ENCODE data around the gene KIR3DL2. TPM values are rescaled to one million over a fixed set of nuclear protein-coding genes. Genes with fewer than 3 reads are reported as not detected.
"Not testable (repeated sequence)": the region's sequence is repeated elsewhere in the genome, so short reads cannot be mapped to it uniquely, and the experiment has no call there.

KIR3DL2 gene
- total RNA-seq = under 1 TPM; 0.27 to 0.48 TPM

DNA sequence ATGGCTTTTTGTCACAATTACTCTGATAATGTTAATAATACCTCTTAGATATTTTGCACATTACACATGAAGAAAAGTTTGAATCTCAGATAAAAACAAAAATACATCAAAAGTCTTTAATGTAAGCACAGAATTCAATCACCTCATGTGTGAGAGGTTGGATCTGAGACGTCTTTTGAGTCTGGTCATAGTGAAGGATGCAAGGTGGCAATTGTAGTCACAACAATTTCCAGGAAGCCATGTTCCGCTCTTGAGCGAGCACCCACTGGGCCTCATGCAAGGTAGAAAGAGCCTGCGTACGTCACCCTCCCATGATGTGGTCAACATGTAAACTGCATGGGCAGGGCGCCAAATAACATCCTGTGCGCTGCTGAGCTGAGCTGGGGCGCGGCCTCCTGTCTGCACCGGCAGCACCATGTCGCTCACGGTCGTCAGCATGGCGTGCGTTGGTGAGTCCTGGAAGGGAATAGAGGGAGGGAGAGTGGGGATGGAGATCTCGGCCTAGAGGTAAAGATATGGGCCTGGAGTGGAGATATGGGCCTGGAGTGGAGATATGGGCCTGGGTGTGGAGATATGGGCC is at the start of gene KIR3DL2:
Gene KIR3DL2, plus strand, starts transcription at position 383 of the 580 bp plus-strand sequence. Its CDS starts 33 bp downstream, at position 416.
- DNase-seq; CTCF ChIA-PET; H3K4me1 Mint-ChIP-seq (ENCODE audit: low read depth); intact Hi-C loops (cut with micrococcal nuclease); H3K36me3 Mint-ChIP-seq; POLR2A ChIA-PET; H3K4me3 Mint-ChIP-seq; H3K27me3 Mint-ChIP-seq; H3K9me3 Mint-ChIP-seq: not testable (repeated sequence)
- H3K27ac Mint-ChIP-seq = peak within 1 kb of the TSS; percentile 46

DNA sequence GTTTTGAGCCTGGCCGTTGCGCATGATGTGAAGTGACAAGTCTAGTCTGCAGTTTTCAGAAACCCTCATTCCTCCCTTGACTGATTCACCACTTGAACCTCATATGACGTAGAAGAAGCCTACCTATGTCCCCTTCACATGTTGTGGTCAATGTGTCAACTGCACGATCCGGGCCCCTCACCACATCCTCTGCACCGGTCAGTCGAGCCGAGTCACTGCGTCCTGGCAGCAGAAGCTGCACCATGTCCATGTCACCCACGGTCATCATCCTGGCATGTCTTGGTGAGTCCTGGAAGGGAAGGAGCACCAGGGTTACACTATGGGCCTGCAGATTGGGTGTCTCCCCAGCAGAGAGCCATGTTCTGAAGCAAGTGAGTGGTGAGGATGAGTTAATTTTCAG is 46.8 kb upstream of the KIR3DL2 start, which contains the start of gene KIR2DL4:
Gene KIR2DL4, plus strand, starts transcription at position 201 of the 400 bp plus-strand sequence. Its CDS starts 42 bp downstream, at position 243.
- Mint-ChIP-seq H3K36me3 (no peaks in the 10 kb centered on the region), H3K9me3 (no peaks in the 10 kb centered on the region), H3K27ac (no peak within 1 kb of the TSS), H3K4me3 (no peak within 1 kb of the TSS), H3K27me3 (peaks cover 6% of the 10 kb centered on the region), H3K4me1 (ENCODE audit: low read depth) (no peaks in the 10 kb centered on the region)
- intact Hi-C loops (cut with micrococcal nuclease) = no loop called here
- ChIA-PET CTCF (no interaction called here), POLR2A (no interaction called here)
- no peak for DNase-seq

DNA sequence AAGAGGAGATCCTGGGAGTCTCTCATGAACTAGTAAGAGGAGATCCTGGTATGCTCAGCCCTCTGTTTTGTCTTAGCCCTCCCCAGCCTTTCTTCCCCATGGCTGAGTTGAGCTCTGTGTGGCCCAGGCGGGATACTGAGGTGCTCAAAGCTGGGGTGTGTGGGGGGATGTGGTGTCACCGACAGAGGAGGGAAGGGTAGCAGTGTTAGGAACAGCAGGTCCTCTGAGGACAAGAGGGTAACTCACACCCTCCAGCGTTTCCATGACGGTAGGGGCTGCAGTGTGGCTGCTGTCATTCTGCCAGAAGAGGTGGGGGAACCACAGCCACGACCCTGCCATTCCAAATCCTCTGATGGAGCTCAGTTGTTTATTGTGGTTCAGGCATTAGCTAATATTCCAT is 46.1 kb upstream of the KIR3DL2 start:
- POLR2A ChIA-PET = no interaction called here
- Mint-ChIP-seq H3K27me3 (peaks cover 6% of the 10 kb centered on the region), H3K9me3 (no peaks in the 10 kb centered on the region), H3K27ac (no peak overlapping the region), H3K4me3 (no peak overlapping the region), H3K36me3 (no peaks in the 10 kb centered on the region), H3K4me1 (ENCODE audit: low read depth) (no peaks in the 10 kb centered on the region)
- CTCF ChIA-PET = no interaction called here
- intact Hi-C loops (cut with micrococcal nuclease) = no loop called here
- no peak for DNase-seq

DNA sequence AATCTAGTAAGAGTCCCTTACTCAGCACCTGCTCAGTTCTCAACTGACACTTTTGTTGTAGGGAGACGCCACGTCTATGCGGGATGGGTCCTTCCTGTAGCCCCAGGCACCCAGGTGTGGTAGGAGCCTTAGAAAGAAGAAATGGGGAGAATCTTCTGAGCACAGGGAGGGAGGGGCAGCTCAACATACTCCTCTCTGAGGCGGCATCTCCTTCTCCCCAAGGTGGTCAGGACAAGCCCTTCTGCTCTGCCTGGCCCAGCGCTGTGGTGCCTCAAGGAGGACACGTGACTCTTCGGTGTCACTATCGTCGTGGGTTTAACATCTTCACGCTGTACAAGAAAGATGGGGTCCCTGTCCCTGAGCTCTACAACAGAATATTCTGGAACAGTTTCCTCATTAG is 45.7 kb upstream of the KIR3DL2 start:
- H3K4me3 Mint-ChIP-seq = no peak overlapping the region
- H3K9me3 Mint-ChIP-seq = no peaks in the 10 kb centered on the region
- ChIA-PET CTCF (no interaction called here), POLR2A (no interaction called here)
- intact Hi-C loops (cut with micrococcal nuclease) = no loop called here
- H3K27ac Mint-ChIP-seq = no peak overlapping the region
- no peak for DNase-seq
- H3K4me1 Mint-ChIP-seq (ENCODE audit: low read depth) = no peaks in the 10 kb centered on the region
- H3K36me3 Mint-ChIP-seq = no peaks in the 10 kb centered on the region
- H3K27me3 Mint-ChIP-seq = peaks cover 4% of the 10 kb centered on the region

DNA sequence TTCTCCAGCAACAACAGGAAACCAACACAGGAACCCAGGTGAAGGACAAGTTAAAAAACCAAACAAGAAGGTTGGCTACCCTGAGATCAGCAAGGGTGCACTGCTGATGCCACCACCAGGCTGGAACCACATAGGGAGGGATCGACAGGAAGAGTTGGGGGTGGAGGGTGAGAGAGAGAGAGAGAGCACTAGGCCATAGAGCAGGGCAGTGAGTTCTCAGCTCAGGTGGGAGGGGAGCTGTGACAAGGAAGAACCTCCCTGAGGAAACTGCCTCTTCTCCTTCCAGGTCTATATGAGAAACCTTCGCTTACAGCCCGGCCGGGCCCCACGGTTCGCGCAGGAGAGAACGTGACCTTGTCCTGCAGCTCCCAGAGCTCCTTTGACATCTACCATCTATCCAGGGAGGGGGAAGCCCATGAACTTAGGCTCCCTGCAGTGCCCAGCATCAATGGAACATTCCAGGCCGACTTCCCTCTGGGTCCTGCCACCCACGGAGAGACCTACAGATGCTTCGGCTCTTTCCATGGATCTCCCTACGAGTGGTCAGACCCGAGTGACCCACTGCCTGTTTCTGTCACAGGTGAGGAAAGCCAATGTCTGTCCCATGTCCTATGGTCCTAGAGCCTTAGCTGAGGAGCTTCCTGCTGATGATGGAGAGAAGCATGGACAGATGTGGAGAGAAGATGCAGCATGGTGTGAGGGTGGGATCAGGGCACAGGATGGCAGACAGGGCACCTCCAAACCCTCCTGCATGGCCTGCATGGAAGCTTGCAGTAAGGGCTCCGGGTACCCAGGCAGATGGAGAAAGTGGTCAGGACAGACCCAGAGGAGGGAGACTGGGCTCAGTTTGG is 44.4 kb upstream of the KIR3DL2 start:
- POLR2A ChIA-PET = no interaction called here
- Mint-ChIP-seq H3K4me1 (ENCODE audit: low read depth) (no peaks in the 10 kb centered on the region), H3K36me3 (no peaks in the 10 kb centered on the region), H3K4me3 (no peak overlapping the region), H3K27ac (no peak overlapping the region), H3K27me3 (peaks cover 9% of the 10 kb centered on the region), H3K9me3 (no peaks in the 10 kb centered on the region)
- CTCF ChIA-PET = no interaction called here
- DNase-seq = no peak
- intact Hi-C loops (cut with micrococcal nuclease) = no loop called here

DNA sequence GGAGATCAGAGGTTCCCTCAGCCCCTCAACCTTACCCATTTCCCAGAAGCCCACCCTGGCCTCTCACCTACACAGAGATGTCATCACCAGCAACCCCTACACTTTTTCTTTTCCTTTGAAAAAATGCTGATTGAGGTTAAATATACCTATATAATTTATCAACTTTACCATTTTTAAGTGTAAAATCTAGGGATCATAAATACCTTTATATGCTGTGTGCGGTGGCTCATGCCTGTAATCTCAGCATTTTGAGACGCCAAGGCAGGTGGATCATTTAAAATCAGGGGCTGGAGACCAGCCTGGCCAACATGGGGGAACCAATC is 43.8 kb upstream of the KIR3DL2 start:
- ChIA-PET CTCF (no interaction called here), POLR2A (no interaction called here)
- Mint-ChIP-seq H3K27me3 (peaks cover 9% of the 10 kb centered on the region), H3K9me3 (no peaks in the 10 kb centered on the region), H3K27ac (no peak overlapping the region), H3K4me1 (ENCODE audit: low read depth) (no peaks in the 10 kb centered on the region), H3K36me3 (no peaks in the 10 kb centered on the region), H3K4me3 (no peak overlapping the region)
- no peak for DNase-seq
- intact Hi-C loops (cut with micrococcal nuclease) = no loop called here

DNA sequence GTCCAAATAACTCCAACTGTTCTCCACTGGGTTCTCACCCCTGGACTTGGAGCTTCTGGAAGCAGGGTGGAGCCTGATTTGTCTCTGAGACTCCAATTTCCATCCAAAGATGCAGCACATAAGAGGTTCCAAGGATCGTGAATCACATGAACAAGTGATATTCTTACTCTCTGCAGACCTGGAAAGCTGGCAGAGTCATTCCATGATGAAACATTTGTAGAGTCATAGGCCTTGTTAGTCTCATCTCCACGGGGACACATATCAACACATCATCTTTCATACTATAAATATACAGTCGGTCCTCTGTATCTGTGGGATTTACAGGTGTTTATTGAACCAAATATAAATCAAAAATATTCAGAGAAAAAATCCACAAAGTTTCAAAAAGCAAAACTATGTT is 35.7 kb upstream of the KIR3DL2 start:
- H3K36me3 Mint-ChIP-seq; DNase-seq; H3K9me3 Mint-ChIP-seq; H3K27ac Mint-ChIP-seq; CTCF ChIA-PET; H3K4me1 Mint-ChIP-seq (ENCODE audit: low read depth); intact Hi-C loops (cut with micrococcal nuclease); POLR2A ChIA-PET; H3K4me3 Mint-ChIP-seq: not testable (repeated sequence)
- peaks cover 12% of the 10 kb centered on the region for H3K27me3 Mint-ChIP-seq

DNA sequence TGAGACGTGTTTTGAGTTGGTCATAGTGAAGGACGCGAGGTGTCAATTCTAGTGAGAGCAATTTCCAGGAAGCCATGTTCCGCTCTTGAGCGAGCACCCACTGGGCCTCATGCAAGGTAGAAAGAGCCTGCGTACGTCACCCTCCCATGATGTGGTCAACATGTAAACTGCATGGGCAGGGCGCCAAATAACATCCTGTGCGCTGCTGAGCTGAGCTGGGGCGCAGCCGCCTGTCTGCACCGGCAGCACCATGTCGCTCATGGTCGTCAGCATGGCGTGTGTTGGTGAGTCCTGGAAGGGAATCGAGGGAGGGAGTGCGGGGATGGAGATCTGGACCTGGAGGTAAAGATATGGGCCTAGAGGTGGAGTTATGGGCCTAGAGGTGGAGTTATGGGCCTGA is 34.0 kb upstream of the KIR3DL2 start, which contains the start of gene KIR3DL1:
Gene KIR3DL1, plus strand, starts transcription at position 218 of the 400 bp plus-strand sequence.
- intact Hi-C loops (cut with micrococcal nuclease); H3K4me1 Mint-ChIP-seq (ENCODE audit: low read depth); POLR2A ChIA-PET; CTCF ChIA-PET; H3K36me3 Mint-ChIP-seq; H3K9me3 Mint-ChIP-seq; H3K27me3 Mint-ChIP-seq; H3K4me3 Mint-ChIP-seq; DNase-seq; H3K27ac Mint-ChIP-seq: not testable (repeated sequence)

DNA sequence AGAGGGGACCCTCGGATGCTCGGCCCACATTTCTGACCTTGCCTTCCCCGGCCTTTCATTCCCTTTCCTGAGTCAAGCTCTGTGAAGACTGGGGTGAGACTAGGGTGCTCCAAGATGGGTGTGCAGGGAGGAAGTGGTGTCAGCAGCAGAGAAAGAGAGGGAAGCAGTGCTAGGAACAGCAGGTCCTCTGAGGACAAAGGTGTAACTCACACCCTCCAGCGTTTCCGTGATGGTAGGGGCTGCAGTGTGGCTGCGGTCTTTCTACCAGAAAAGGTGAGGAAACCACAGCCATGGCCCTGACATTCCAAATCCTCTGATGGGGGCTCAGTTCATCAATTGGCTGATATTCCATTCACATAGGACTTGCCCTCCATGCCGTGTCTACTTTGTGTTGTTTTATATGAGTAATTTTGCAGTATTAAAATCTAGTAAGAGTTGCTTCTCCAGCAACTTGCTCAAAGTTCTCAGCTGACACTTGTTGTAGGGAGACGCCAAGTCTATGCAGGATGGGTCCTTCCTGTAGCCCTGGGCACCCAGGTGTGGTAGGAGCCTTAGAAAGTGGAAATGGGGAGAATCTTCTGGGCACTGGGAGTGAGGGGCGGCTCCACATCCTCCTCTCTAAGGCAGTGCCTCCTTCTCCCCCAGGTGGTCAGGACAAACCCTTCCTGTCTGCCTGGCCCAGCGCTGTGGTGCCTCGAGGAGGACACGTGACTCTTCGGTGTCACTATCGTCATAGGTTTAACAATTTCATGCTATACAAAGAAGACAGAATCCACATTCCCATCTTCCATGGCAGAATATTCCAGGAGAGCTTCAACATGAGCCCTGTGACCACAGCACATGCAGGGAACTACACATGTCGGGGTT is 32.3 kb upstream of the KIR3DL2 start:
- no peaks in the 10 kb centered on the region for H3K9me3 Mint-ChIP-seq
- no peak overlapping the region for H3K27ac Mint-ChIP-seq
- no peak overlapping the region for H3K4me3 Mint-ChIP-seq
- POLR2A ChIA-PET = no interaction called here
- H3K4me1 Mint-ChIP-seq (ENCODE audit: low read depth) = no peaks in the 10 kb centered on the region
- no peak for DNase-seq
- CTCF ChIA-PET = no interaction called here
- peaks cover 7% of the 10 kb centered on the region for H3K27me3 Mint-ChIP-seq
- intact Hi-C loops (cut with micrococcal nuclease) = no loop called here
- H3K36me3 Mint-ChIP-seq = no peaks in the 10 kb centered on the region

DNA sequence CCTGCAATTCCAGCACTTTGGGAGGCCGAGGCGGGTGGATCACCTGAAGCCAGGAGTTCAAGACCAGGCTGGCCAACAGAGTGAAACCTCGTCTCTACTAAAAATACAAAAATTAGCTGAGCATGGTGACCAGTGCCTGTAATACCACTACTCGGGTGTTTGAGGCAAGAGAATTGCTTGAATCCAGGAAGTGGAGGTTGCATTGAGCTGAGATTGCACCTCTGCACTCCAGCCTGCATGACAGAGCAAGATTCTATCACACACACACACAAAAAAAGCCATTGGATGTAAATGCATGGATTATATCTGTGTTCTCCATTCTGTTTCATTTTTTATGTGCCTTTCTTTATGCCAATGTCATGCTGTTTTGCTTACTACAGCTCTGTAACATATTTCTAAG is 25.8 kb upstream of the KIR3DL2 start:
- H3K27ac Mint-ChIP-seq; intact Hi-C loops (cut with micrococcal nuclease); H3K27me3 Mint-ChIP-seq; H3K4me1 Mint-ChIP-seq (ENCODE audit: low read depth); H3K4me3 Mint-ChIP-seq; POLR2A ChIA-PET; H3K9me3 Mint-ChIP-seq; DNase-seq; H3K36me3 Mint-ChIP-seq; CTCF ChIA-PET: not testable (repeated sequence)

DNA sequence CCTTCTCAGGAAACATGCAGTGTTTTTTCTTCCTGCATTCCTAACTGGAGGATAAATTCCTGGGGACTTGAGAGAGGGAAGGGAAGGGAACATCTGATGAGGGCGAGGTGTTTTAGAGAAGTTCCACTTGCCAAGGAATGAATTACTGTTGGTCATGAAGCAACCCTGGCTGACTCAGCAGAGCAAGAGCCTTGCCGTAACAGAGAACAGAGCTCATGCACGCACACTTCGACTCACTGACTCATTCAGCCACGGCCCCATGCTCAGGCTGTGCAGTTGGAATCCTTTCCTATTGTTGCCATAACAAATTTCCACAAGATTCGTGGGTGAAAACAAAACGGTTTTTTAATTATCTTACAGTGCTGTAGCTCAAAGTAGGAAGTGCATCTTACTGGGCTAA is 24.9 kb upstream of the KIR3DL2 start:
- H3K9me3 Mint-ChIP-seq; H3K36me3 Mint-ChIP-seq; DNase-seq; H3K27me3 Mint-ChIP-seq; intact Hi-C loops (cut with micrococcal nuclease); POLR2A ChIA-PET; H3K27ac Mint-ChIP-seq; H3K4me1 Mint-ChIP-seq (ENCODE audit: low read depth); CTCF ChIA-PET; H3K4me3 Mint-ChIP-seq: not testable (repeated sequence)

DNA sequence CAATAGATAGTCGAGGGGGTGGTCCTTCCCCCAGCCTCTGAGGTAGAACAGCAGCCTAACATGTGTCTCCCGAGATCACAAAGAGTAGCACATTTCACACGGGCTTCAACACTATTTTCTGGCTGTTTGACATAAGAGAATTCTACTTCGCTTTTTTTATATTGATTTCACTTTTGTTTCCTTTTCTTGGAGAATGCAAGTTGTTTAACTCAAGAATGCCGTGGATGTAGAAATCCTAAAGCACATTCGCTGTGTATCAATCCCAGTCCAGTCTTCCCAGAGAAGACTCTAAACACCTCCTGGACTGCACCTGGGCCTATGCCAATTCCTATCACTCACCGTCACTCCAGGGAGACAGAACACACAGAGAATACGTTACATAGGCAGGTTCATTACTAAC is 22.2 kb upstream of the KIR3DL2 start:
- CTCF ChIA-PET; POLR2A ChIA-PET; H3K36me3 Mint-ChIP-seq; DNase-seq; H3K4me3 Mint-ChIP-seq; H3K4me1 Mint-ChIP-seq (ENCODE audit: low read depth); H3K27me3 Mint-ChIP-seq; H3K27ac Mint-ChIP-seq; H3K9me3 Mint-ChIP-seq; intact Hi-C loops (cut with micrococcal nuclease): not testable (repeated sequence)
